AG09309 (cell line): Measurements from ENCODE around the gene SYTL4.
A peak's percentile ranks its signal among the peaks of the same experiment; 100 is the strongest.

Experiments
- DNase-seq: peaks from one replicate; pipeline ENCODE4 v3.0.0-alpha.2; 2010; ENCODE audit warnings: low read depth
- H3K4me3 ChIP-seq: 2 replicates; pipeline ENCODE4 v1.5.1; 2011; ENCODE audit warnings: mild to moderate bottlenecking, low read depth, low read length, moderate library complexity; ENCODE audit not compliant: control insufficient read depth
- CTCF ChIP-seq: IDR thresholded peaks from 2 replicates; pipeline ENCODE4 v1.5.1; 2011; ENCODE audit warnings: mild to moderate bottlenecking, low read depth, low read length, inconsistent platforms; ENCODE audit not compliant: insufficient read depth, control insufficient read depth; ENCODE audit errors: missing control alignments

The SYTL4 gene

GRCh38 chrX:100681599-100681998 is 50.3 kb downstream of the SYTL4 start:
- no peak overlapping the region for H3K4me3 ChIP-seq
- no peak for DNase-seq
- TF ChIP-seq CTCF: no peak

GRCh38 chrX:100680756-100681155 is 51.2 kb downstream of the SYTL4 start:
- no peak overlapping the region for H3K4me3 ChIP-seq
- no peak for DNase-seq
- no peak for TF ChIP-seq CTCF

- H3K4me3 ChIP-seq: no peak overlapping the region
- no peak for DNase-seq
- TF ChIP-seq CTCF: no peak
Measured at GRCh38 chrX:100677611-100678181, 54.2 kb downstream of the SYTL4 start.

- no peak for DNase-seq
- no peak overlapping the region for H3K4me3 ChIP-seq
- no peak for TF ChIP-seq CTCF
Measured at GRCh38 chrX:100674705-100675104, 57.2 kb downstream of the SYTL4 start.

- H3K4me3 ChIP-seq: no peak overlapping the region
- no peak for TF ChIP-seq CTCF
- peak; percentile 33 for DNase-seq
Measured at GRCh38 chrX:100673397-100673953, 58.4 kb downstream of the SYTL4 start.

GRCh38 chrX:100672966-100673365 is 59.0 kb downstream of the SYTL4 start:
- H3K4me3 ChIP-seq: no peak overlapping the region
- no peak for TF ChIP-seq CTCF
- no peak for DNase-seq

- no peak overlapping the region for H3K4me3 ChIP-seq
- no peak for DNase-seq
- no peak for TF ChIP-seq CTCF
Measured at GRCh38 chrX:100663642-100664041, 68.3 kb downstream of the SYTL4 start.
